ENCODE measurements around the gene ZNF730.
A peak's percentile ranks its signal among the peaks of the same experiment; 100 is the strongest.
"Not testable (repeated sequence)": the region's sequence is repeated elsewhere in the genome, so short reads cannot be mapped to it uniquely, and the experiment has no call there.

Gene ZNF730

GRCh38 chr19:23116802-23117571 is at the start of gene ZNF730:
Gene ZNF730 (plus strand): TSS chr19:23117025. CDS start chr19:23117174, 149 bp downstream.
- DNase-seq: peak; percentile 77

- DNase-seq: no peak
These were observed 46.3 kb upstream of the ZNF730 start for GRCh38 chr19:23070353-23071146.

DNA sequence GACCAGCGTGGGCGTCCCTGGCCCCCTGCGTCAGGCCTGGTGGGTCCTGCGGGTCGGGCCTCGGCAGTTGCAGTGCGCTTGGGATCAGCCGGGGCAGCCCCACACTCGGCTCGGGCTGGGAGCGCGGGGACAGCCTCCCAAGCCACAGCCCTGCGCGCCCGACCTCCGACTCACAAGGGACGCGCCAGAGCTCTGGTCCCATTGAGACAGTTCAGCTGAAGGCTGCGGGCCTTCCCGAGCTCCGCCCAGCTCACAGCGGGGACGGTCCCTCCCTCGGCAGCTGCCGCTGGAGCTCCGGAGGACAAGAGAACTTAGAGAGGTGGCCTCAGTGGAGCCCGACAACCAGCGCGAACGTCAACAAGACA is 45.7 kb upstream of the ZNF730 start:
- DNase-seq: no peak

DNA sequence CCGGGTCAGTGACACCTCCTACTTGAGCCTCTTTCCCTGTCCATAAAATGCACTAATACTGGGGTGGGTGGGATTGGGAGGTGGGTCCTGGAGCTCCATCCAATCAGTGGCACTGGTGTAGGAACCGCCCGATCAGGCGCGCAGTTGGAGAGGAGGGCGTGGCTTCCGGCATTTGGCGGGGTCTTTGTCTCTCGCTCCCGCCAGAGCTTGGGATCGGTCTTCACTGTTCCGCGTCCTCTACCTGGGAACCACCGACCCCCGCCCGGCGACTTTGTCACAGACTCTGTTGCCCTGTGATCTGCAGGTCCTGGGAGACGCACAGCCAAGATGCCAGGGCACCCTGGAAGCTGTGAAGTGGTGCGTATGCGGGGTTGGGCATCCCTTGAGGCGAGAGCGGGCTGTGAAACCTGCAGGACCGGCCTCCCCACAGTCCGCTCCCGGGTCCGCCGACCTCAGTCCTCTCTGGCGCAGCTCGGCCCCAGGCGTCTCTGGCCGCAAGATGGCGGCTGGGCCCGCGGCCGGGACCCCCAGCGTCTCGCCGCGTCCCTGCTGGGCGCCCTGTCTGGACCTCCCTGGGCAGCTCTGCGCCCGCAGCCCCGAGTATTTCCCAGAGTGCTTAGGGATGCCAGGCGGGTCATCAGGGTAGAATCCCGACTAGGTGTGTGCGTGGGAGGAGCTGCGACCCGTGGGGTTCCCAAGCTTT is 41.6 kb upstream of the ZNF730 start:
- no peak for DNase-seq

GRCh38 chr19:23077776-23078175 is 39.0 kb upstream of the ZNF730 start:
- not testable (repeated sequence) for DNase-seq

DNA sequence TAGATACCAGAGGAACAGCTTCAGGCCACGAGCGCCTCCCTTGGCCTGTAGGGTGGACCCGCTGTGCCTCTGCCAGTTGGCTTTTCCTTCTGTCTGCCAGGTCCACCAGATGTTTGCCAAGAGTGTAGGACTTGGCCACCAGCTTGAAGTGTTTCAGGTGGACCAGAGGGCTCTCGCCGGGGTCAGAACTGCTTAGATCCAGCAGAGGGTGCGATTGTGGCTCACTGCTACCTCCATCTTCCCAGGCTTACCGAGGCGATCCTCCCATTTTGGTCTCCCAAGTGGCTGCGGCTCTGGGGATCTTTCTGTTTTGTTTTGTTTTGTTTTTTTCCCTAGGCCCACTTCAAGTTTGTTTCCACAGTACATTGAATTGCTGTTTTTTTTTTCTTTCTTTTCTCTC is 23.0 kb upstream of the ZNF730 start:
- no peak for DNase-seq

- no peak for DNase-seq
These were observed 21.4 kb upstream of the ZNF730 start for GRCh38 chr19:23095418-23095817.

- no peak for DNase-seq
These were observed 18.5 kb upstream of the ZNF730 start for GRCh38 chr19:23098286-23098685.

- no peak for DNase-seq
These were observed 17.8 kb upstream of the ZNF730 start for GRCh38 chr19:23098988-23099387.

DNA sequence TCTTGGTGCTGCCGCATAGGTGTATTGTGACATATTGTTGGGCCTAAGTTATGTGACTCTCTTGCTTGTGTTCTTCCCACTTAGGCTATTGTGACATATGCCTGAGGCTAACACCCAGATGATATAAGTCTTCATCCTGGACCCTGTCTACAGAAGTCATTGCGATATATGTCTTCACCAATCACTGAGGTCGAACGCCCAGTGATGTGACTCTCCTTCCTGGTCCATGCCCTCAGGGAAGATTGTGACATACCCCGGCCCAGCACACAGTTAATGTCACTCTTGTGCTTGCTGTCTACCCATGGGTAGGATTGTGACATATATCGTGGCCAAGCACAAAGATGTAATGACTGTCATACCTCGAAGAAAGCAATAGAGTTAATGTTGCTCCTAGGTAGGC is 16.9 kb upstream of the ZNF730 start:
- no peak for DNase-seq

DNA sequence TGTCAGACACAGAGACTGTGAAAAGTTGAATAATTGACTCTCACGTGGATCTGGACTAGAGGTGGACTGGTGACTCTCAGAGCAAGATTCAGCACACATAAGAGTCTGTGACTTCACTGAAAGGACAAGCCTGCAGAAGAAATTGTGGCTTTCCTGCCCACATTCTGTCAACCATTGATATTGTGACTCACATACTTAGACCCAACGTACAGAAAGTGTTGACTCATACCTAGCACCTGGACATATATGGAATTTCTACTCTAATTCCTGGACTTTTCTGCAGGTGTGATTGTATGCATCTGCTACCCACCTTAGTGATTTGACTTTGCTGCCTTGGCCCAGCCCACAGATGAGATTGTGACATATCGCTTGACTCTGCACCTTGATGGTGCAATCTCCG is 15.6 kb upstream of the ZNF730 start:
- no peak for DNase-seq

DNA sequence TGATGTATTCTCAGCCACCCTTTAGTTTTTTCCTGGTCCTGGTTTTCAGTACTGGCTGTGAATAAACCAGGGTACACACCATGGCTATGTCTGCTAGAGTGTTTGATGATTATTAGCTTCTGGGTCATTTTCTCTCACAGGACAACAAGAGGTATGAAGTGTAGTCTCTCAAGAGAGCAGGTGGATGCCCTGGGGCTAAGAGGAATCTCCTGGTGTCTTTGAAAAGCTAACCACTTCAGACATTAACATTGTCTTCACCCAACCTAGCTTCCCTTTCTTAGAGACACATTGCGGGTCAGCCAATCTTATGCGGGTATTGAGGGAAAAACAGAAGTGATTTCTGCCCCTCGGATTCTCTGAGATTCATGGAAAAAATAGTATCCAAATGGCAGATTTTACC is 1.6 kb downstream of the ZNF730 start:
- no peak for DNase-seq

DNA sequence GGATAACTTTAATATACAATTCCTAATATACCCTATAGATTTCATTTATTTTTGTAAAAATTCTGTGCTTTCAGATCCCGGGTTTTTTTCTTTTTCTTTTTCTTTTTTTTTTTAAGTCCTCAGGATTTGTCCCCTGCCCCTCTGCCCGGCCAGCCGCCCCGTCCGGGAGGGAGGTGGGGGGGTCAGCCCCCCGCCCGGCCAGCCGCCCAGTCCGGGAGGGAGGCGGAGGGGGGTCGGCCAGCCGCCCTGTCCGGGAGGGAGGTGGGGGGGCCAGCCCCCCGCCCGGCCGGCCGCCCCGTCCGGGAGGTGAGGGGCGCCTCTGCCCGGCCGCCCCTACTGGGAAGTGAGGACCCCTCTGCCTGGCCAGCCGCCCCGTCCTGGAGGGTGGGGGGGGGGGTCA is 17.4 kb downstream of the ZNF730 start:
- DNase-seq: not testable (repeated sequence)

GRCh38 chr19:23145617-23146415 is 29.0 kb downstream of the ZNF730 start:
- no peak for DNase-seq

DNA sequence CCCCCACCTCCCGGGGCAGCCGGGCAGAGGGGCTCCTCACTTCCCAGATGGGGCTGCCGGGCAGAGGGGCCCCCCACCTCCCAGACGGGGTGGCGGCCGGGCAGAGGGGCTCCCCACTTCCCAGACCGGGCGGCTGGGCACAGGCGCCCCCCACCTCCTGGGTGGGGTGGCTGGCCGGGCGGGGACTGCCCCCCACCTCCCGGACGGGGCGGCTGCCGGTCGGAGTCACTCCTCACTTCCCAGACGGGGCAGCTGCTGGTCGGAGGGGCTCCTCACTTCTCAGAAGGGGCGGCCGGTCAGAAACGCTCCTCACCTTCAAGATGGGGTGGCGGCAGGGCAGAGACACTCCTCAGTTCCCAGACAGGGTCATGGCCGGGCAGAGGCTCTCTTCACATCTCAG is 43.9 kb downstream of the ZNF730 start:
- no peak for DNase-seq

- DNase-seq: not testable (repeated sequence)
These were observed 51.5 kb downstream of the ZNF730 start for GRCh38 chr19:23168286-23168685.

DNA sequence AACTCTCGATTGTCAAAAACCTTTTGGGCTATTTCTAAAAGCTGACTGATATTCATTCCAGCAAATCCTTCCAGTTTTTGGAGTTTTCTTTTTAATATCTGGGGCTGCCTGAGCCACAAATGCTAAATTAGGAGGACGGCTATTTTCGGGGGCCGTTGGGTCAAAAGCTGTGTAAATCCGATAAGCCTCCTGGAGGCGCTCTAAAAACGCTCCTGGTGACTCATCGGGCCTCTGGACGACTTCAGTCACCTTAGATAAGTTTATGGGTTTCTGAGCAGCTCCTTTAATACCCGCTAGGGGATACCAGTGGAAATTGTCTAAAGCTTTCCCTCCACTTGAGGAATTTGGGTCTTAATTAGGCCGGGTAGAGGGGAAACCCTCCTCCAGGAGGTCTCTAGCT is 66.4 kb downstream of the ZNF730 start:
- DNase-seq: no peak

GRCh38 chr19:23190341-23190740 is 73.5 kb downstream of the ZNF730 start:
- no peak for DNase-seq

Measured in activated effector memory CD4-positive, alpha-beta T cell treated with anti-CD3 and anti-CD28 coated beads, Interleukin-2, amount 50 U/mL, for 16 hours (primary cell).